DOHH2 (cell line): Measurements from ENCODE around the gene SMARCAD1.

Source experiments
- CTCF ChIP-seq: fragments of 200-600 bp; sonication (generic); IDR thresholded peaks from one replicate; pipeline ENCODE4 v1.5.1; 2014; ENCODE audit warnings: antibody characterized with exemption, mild to moderate bottlenecking, low read depth, low read length; ENCODE audit not compliant: poor library complexity, severe bottlenecking
- EZH2phosphoT487 ChIP-seq: fragments of 200-600 bp; sonication (generic); IDR thresholded peaks from 2 replicates; pipeline ENCODE4 v1.6.1; 2017; ENCODE audit warnings: borderline replicate concordance, mild to moderate bottlenecking, antibody characterized with exemption, low read length, moderate library complexity, mixed read lengths

DNA sequence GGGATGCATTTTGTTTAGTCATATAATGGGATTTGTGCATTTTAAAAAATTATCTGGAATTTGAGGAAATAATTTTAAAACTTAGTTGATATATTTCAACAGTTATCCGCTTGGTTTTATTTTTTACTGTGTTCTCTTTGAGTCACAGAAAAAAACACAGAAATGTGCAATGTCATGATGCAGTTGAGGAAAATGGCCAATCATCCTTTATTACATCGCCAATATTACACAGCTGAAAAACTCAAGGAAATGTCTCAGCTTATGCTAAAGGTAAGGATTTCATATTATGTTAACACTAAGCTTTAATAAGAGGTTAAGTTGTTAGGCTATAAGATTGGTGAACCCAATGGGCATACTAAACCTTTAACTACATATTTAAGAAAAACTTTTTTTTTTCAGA, 71.1 kb downstream of the SMARCAD1 start:
- no peak for TF ChIP-seq CTCF
- TF ChIP-seq EZH2phosphoT487 = no peak
